ENCODE data around the gene SLC38A5.

Gene SLC38A5

GRCh38 chrX:48472851-48473703 lies 3.0 kb upstream of the SLC38A5 start:
- peak; percentile 29 for DNase-seq
- no peaks in the 10 kb centered on the region for H3K4me1 ChIP-seq (ENCODE audit: control insufficient read depth, low read depth, low read length)
- no peak overlapping the region for H2AK5ac ChIP-seq (ENCODE audit: low read length)
- H2BK120ac ChIP-seq (ENCODE audit: low read depth, low read length), result no peak overlapping the region
- H3K27me3 ChIP-seq (ENCODE audit: insufficient read depth, low read length, poor library complexity), result no peaks in the 10 kb centered on the region
- no peak overlapping the region for H3K4ac ChIP-seq (ENCODE audit: low read depth, low read length)
- H3K79me1 ChIP-seq (ENCODE audit: low read length), result peaks cover 4% of the 10 kb centered on the region
- H3K36me3 ChIP-seq (ENCODE audit: control insufficient read depth, insufficient read depth, low read length), result no peaks in the 10 kb centered on the region
- peak overlapping the region; percentile 69 for H3K27ac ChIP-seq (ENCODE audit: low read depth, low read length)
- no peak overlapping the region for H3K4me3 ChIP-seq (ENCODE audit: low read length)
- no peak overlapping the region for H2BK15ac ChIP-seq (replicated peaks; ENCODE audit: low read depth)
- H4K5ac ChIP-seq (ENCODE audit: low read length), result no peak overlapping the region
- H3K9ac ChIP-seq (ENCODE audit: low read length), result no peak overlapping the region
- peaks cover 15% of the 10 kb centered on the region for H3K79me2 ChIP-seq (ENCODE audit: control insufficient read depth, insufficient read depth, low read length)
- H3K56ac ChIP-seq (ENCODE audit: low read length), result peak overlapping the region; percentile 64
- H2BK5ac ChIP-seq (ENCODE audit: low read length), result no peak overlapping the region
- H4K8ac ChIP-seq (ENCODE audit: low read depth, low read length), result no peak overlapping the region
- H3K23ac ChIP-seq (ENCODE audit: low read length), result no peak overlapping the region
- no peak overlapping the region for H3K4me2 ChIP-seq (ENCODE audit: low read length)
- H3K18ac ChIP-seq (ENCODE audit: low read length), result no peak overlapping the region
- WGBS (ENCODE audit: extremely low coverage, insufficient coverage, low lambda C conversion rate), result no CpG with 5 or more reads among the region's 12 CpGs

GRCh38 chrX:48472225-48472624 lies 2.2 kb upstream of the SLC38A5 start:
- H3K4me3 ChIP-seq (ENCODE audit: low read length), result no peak overlapping the region
- H2BK15ac ChIP-seq (replicated peaks; ENCODE audit: low read depth), result no peak overlapping the region
- H4K5ac ChIP-seq (ENCODE audit: low read length), result no peak overlapping the region
- H3K4me1 ChIP-seq (ENCODE audit: control insufficient read depth, low read depth, low read length), result no peaks in the 10 kb centered on the region
- H3K27ac ChIP-seq (ENCODE audit: low read depth, low read length), result no peak overlapping the region
- no peak overlapping the region for H2AK5ac ChIP-seq (ENCODE audit: low read length)
- no peak overlapping the region for H3K18ac ChIP-seq (ENCODE audit: low read length)
- H2BK120ac ChIP-seq (ENCODE audit: low read depth, low read length), result no peak overlapping the region
- H3K4me2 ChIP-seq (ENCODE audit: low read length), result no peak overlapping the region
- no peak overlapping the region for H3K9ac ChIP-seq (ENCODE audit: low read length)
- WGBS (ENCODE audit: extremely low coverage, insufficient coverage, low lambda C conversion rate), result no CpG with 5 or more reads among the region's 9 CpGs
- H4K8ac ChIP-seq (ENCODE audit: low read depth, low read length), result no peak overlapping the region
- no peak for DNase-seq
- peaks cover 12% of the 10 kb centered on the region for H3K79me2 ChIP-seq (ENCODE audit: control insufficient read depth, insufficient read depth, low read length)
- H3K36me3 ChIP-seq (ENCODE audit: control insufficient read depth, insufficient read depth, low read length), result no peaks in the 10 kb centered on the region
- peaks cover 4% of the 10 kb centered on the region for H3K79me1 ChIP-seq (ENCODE audit: low read length)
- H2BK5ac ChIP-seq (ENCODE audit: low read length), result no peak overlapping the region
- no peak overlapping the region for H3K23ac ChIP-seq (ENCODE audit: low read length)
- H3K27me3 ChIP-seq (ENCODE audit: insufficient read depth, low read length, poor library complexity), result no peaks in the 10 kb centered on the region
- H3K56ac ChIP-seq (ENCODE audit: low read length), result no peak overlapping the region
- H3K4ac ChIP-seq (ENCODE audit: low read depth, low read length), result no peak overlapping the region

GRCh38 chrX:48471504-48471903 lies 1.4 kb upstream of the SLC38A5 start:
- Histone ChIP-seq H2BK5ac (ENCODE audit: low read length) (no peak overlapping the region), H2AK5ac (ENCODE audit: low read length) (no peak overlapping the region), H3K18ac (ENCODE audit: low read length) (no peak overlapping the region), H3K4me2 (ENCODE audit: low read length) (no peak overlapping the region), H3K36me3 (ENCODE audit: control insufficient read depth, insufficient read depth, low read length) (no peaks in the 10 kb centered on the region), H3K79me2 (ENCODE audit: control insufficient read depth, insufficient read depth, low read length) (peaks cover 8% of the 10 kb centered on the region), H3K23ac (ENCODE audit: low read length) (no peak overlapping the region), H3K4me1 (ENCODE audit: control insufficient read depth, low read depth, low read length) (no peaks in the 10 kb centered on the region), H4K5ac (ENCODE audit: low read length) (no peak overlapping the region), H3K27ac (ENCODE audit: low read depth, low read length) (no peak overlapping the region), H2BK15ac (replicated peaks; ENCODE audit: low read depth) (no peak overlapping the region), H3K4me3 (ENCODE audit: low read length) (no peak overlapping the region), H3K4ac (ENCODE audit: low read depth, low read length) (no peak overlapping the region), H3K9ac (ENCODE audit: low read length) (no peak overlapping the region), H2BK120ac (ENCODE audit: low read depth, low read length) (no peak overlapping the region), H3K27me3 (ENCODE audit: insufficient read depth, low read length, poor library complexity) (no peaks in the 10 kb centered on the region), H4K8ac (ENCODE audit: low read depth, low read length) (no peak overlapping the region), H3K56ac (ENCODE audit: low read length) (no peak overlapping the region), H3K79me1 (ENCODE audit: low read length) (no peaks in the 10 kb centered on the region)
- peak; percentile 5 for DNase-seq
- WGBS (ENCODE audit: extremely low coverage, insufficient coverage, low lambda C conversion rate), result no CpG with 5 or more reads among the region's 8 CpGs

GRCh38 chrX:48470833-48471118 lies 716 bp upstream of the SLC38A5 start:
- Histone ChIP-seq H3K4ac (ENCODE audit: low read depth, low read length) (no peak overlapping the region), H2BK120ac (ENCODE audit: low read depth, low read length) (no peak overlapping the region), H3K36me3 (ENCODE audit: control insufficient read depth, insufficient read depth, low read length) (no peaks in the 10 kb centered on the region), H3K27ac (ENCODE audit: low read depth, low read length) (no peak overlapping the region), H3K79me2 (ENCODE audit: control insufficient read depth, insufficient read depth, low read length) (peaks cover 5% of the 10 kb centered on the region), H4K5ac (ENCODE audit: low read length) (no peak overlapping the region), H3K18ac (ENCODE audit: low read length) (no peak overlapping the region), H3K4me3 (ENCODE audit: low read length) (no peak overlapping the region), H3K4me1 (ENCODE audit: control insufficient read depth, low read depth, low read length) (no peaks in the 10 kb centered on the region), H2BK15ac (replicated peaks; ENCODE audit: low read depth) (no peak overlapping the region), H3K9ac (ENCODE audit: low read length) (no peak overlapping the region), H2BK5ac (ENCODE audit: low read length) (no peak overlapping the region), H3K56ac (ENCODE audit: low read length) (no peak overlapping the region), H3K79me1 (ENCODE audit: low read length) (no peaks in the 10 kb centered on the region), H4K8ac (ENCODE audit: low read depth, low read length) (no peak overlapping the region), H3K4me2 (ENCODE audit: low read length) (no peak overlapping the region), H3K23ac (ENCODE audit: low read length) (no peak overlapping the region), H2AK5ac (ENCODE audit: low read length) (no peak overlapping the region), H3K27me3 (ENCODE audit: insufficient read depth, low read length, poor library complexity) (no peaks in the 10 kb centered on the region)
- DNase-seq, result no peak
- no CpG with 5 or more reads among the region's 9 CpGs for WGBS (ENCODE audit: extremely low coverage, insufficient coverage, low lambda C conversion rate)

- no peak overlapping the region for H3K27ac ChIP-seq (ENCODE audit: low read depth, low read length)
- H2BK120ac ChIP-seq (ENCODE audit: low read depth, low read length), result no peak overlapping the region
- no peak overlapping the region for H3K23ac ChIP-seq (ENCODE audit: low read length)
- H3K27me3 ChIP-seq (ENCODE audit: insufficient read depth, low read length, poor library complexity), result no peaks in the 10 kb centered on the region
- no peaks in the 10 kb centered on the region for H3K79me1 ChIP-seq (ENCODE audit: low read length)
- DNase-seq, result peak; percentile 41
- H3K4me2 ChIP-seq (ENCODE audit: low read length), result peak overlapping the region; percentile 48
- no peak overlapping the region for H4K5ac ChIP-seq (ENCODE audit: low read length)
- H3K79me2 ChIP-seq (ENCODE audit: control insufficient read depth, insufficient read depth, low read length), result peaks cover 7% of the 10 kb centered on the region
- no peak overlapping the region for H2BK5ac ChIP-seq (ENCODE audit: low read length)
- peak overlapping the region; percentile 70 for H3K9ac ChIP-seq (ENCODE audit: low read length)
- no peak overlapping the region for H4K8ac ChIP-seq (ENCODE audit: low read depth, low read length)
- no CpG with 5 or more reads among the region's 23 CpGs for WGBS (ENCODE audit: extremely low coverage, insufficient coverage, low lambda C conversion rate)
- H3K4me1 ChIP-seq (ENCODE audit: control insufficient read depth, low read depth, low read length), result no peaks in the 10 kb centered on the region
- H3K56ac ChIP-seq (ENCODE audit: low read length), result peak overlapping the region; percentile 83
- peak overlapping the region; percentile 10 for H3K18ac ChIP-seq (ENCODE audit: low read length)
- H3K4ac ChIP-seq (ENCODE audit: low read depth, low read length), result no peak overlapping the region
- no peak overlapping the region for H2BK15ac ChIP-seq (replicated peaks; ENCODE audit: low read depth)
- H3K36me3 ChIP-seq (ENCODE audit: control insufficient read depth, insufficient read depth, low read length), result no peaks in the 10 kb centered on the region
- H2AK5ac ChIP-seq (ENCODE audit: low read length), result no peak overlapping the region
- peak overlapping the region; percentile 54 for H3K4me3 ChIP-seq (ENCODE audit: low read length)
Measured at GRCh38 chrX:48468693-48469691, 1.1 kb downstream of the SLC38A5 start.

Measured in mesendoderm (in vitro differentiated cells).